H1 (cell line): ENCODE measurements around the gene LAMB3.

Experiments used
- POLR2A ChIP-seq, 2 experiments: IDR thresholded peaks; 1 replicate in 1 of 2; 2 replicates in 1 of 2; pipeline ENCODE4 v1.6.1; 2011; ENCODE audit warnings: low read depth in 2 of 2, low read length in 2 of 2, mild to moderate bottlenecking in 2 of 2; ENCODE audit errors: control extremely low read depth in 1 of 2
- SUZ12 ChIP-seq: fragments of 200-600 bp; sonication (generic); IDR thresholded peaks from 2 replicates; pipeline ENCODE4 v1.6.1; 2012; ENCODE audit warnings: mild to moderate bottlenecking, inconsistent platforms, low read length, moderate library complexity, mixed read lengths

DNA sequence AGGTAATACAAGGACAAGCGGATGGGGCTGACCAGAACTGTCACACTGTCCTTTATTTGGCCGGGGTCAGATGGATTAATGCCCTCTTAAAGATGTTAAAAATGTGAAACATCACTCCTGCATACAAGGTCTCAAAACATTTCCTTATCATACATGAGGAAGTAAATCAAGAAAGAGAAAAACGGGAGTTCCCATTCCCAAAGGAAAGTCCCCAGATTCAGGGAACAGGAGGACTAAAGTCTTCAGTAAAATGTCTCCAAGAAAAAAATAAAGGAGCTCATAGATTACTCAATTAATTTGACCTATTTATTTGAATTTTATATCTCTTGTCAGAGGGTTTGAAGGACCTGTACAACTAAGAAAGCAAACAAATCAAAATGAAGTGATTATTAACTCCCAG is 39.0 kb upstream of the LAMB3 start:
- TF ChIP-seq POLR2A (IDR thresholded peaks at IDR 0.05; ENCODE audit: control extremely low read depth in 1 of 2, low read depth in 2 of 2, low read length in 2 of 2) (no peak), SUZ12 (no peak)
